Endothelial cell (in vitro differentiated cells): Measurements from ENCODE around the gene EML4. TPM values are rescaled to one million over a fixed set of nuclear protein-coding genes. Genes with fewer than 3 reads are reported as not detected.

ENCODE experiments used
- DNase-seq: peaks from one replicate; pipeline ENCODE4 v3.0.0; 2021; ENCODE audit warnings: low spot score
- H3K27ac Mint-ChIP-seq: one replicate; pipeline ENCODE4 v1.8.0; 2021; ENCODE audit warnings: mixed read lengths, inconsistent platforms; ENCODE audit not compliant: unreplicated experiment
- H3K27me3 Mint-ChIP-seq: one replicate; pipeline ENCODE4 v1.8.0; 2021; ENCODE audit warnings: mild to moderate bottlenecking, moderate library complexity, mixed read lengths, inconsistent platforms; ENCODE audit not compliant: unreplicated experiment
- H3K36me3 Mint-ChIP-seq: one replicate; pipeline ENCODE4 v1.8.0; 2021; ENCODE audit warnings: mild to moderate bottlenecking, low read depth, mixed read lengths, inconsistent platforms; ENCODE audit not compliant: unreplicated experiment
- H3K4me1 Mint-ChIP-seq: one replicate; pipeline ENCODE4 v1.8.0; 2021; ENCODE audit warnings: mild to moderate bottlenecking, mixed read lengths, inconsistent platforms; ENCODE audit not compliant: unreplicated experiment
- H3K4me3 Mint-ChIP-seq: one replicate; pipeline ENCODE4 v1.8.0; 2021; ENCODE audit warnings: mild to moderate bottlenecking, mixed read lengths, inconsistent platforms; ENCODE audit not compliant: unreplicated experiment
- H3K9me3 Mint-ChIP-seq: one replicate; pipeline ENCODE4 v1.8.0; 2021; ENCODE audit warnings: mixed read lengths, inconsistent platforms; ENCODE audit not compliant: unreplicated experiment
- total RNA-seq: library from RNA; stranded (reverse); fragmentation: NEBNext Ultra II Directional; extraction: Animal tissue kit (Norgen Biotek cat#: 25700); gene quantifications from one replicate; pipeline ENCODE4 v1.2.1, GENCODE V29; 2021; ENCODE audit not compliant: unreplicated experiment
- TF ChIP-seq, protein P1 (sequence below): fragments of 200-600 bp; sonication (generic); IDR thresholded peaks from one replicate; pipeline ENCODE4 v1.5.0; 2021; ENCODE audit warnings: antibody characterized with exemption; ENCODE audit not compliant: unreplicated experiment

The EML4 gene
- total RNA-seq, 1 donor from 2014 or later = 49.7 TPM

DNA sequence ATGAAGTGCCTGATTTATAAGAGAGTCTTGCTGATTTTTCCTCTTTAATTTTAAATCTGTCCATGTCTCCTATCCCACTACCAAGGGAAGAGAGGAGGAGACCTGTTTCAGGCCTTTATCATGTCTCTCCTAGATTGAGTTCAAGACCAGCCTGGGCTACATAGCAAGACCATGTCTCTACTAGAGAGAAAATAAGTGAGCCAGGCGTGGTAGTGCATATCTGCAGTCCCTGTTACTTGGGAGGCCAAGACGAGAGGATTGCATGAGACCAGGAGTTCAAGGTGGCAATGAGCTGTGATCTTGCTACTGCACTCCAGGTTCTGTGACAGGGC, 20.0 kb downstream of the EML4 start:
- H3K9me3 Mint-ChIP-seq = no peaks in the 10 kb centered on the region
- no peak for DNase-seq
- no peaks in the 10 kb centered on the region for H3K36me3 Mint-ChIP-seq
- H3K4me1 Mint-ChIP-seq = no peaks in the 10 kb centered on the region
- H3K27ac Mint-ChIP-seq = no peak overlapping the region
- TF ChIP-seq, protein P1, sequence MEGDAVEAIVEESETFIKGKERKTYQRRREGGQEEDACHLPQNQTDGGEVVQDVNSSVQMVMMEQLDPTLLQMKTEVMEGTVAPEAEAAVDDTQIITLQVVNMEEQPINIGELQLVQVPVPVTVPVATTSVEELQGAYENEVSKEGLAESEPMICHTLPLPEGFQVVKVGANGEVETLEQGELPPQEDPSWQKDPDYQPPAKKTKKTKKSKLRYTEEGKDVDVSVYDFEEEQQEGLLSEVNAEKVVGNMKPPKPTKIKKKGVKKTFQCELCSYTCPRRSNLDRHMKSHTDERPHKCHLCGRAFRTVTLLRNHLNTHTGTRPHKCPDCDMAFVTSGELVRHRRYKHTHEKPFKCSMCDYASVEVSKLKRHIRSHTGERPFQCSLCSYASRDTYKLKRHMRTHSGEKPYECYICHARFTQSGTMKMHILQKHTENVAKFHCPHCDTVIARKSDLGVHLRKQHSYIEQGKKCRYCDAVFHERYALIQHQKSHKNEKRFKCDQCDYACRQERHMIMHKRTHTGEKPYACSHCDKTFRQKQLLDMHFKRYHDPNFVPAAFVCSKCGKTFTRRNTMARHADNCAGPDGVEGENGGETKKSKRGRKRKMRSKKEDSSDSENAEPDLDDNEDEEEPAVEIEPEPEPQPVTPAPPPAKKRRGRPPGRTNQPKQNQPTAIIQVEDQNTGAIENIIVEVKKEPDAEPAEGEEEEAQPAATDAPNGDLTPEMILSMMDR = no peak
- no peak overlapping the region for H3K4me3 Mint-ChIP-seq
- peaks cover 1% of the 10 kb centered on the region for H3K27me3 Mint-ChIP-seq

DNA sequence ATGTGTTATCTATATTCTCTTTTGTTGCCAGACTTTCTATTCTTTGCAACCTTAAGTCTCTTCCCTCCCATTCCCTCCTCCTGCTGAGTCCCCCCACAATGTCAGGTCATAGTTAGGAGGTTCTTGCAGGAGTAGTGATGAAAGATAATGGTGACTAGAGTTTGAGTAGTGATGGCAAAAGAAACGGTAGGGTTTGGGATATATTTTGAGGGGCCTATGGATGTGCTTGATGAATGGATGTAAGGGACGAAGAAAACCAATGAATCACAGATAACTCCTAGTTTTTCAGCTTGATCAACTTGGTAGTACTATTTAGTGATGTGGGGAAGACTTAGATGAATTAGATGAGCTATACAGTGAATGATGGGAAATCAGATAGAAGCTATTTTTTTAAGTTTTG, 21.0 kb downstream of the EML4 start:
- no peak overlapping the region for H3K27ac Mint-ChIP-seq

GRCh38 chr2:42191285-42192009, 22.3 kb downstream of the EML4 start:
- Mint-ChIP-seq H3K27ac (no peak overlapping the region), H3K27me3 (peaks cover 1% of the 10 kb centered on the region), H3K4me3 (no peak overlapping the region), H3K36me3 (no peaks in the 10 kb centered on the region), H3K9me3 (no peaks in the 10 kb centered on the region), H3K4me1 (peaks cover 2% of the 10 kb centered on the region)
- DNase-seq = no peak
- TF ChIP-seq, protein P1 = no peak

More for the DNA sequence above, 21.0 kb downstream of the EML4 start:
- DNase-seq = no peak
- Mint-ChIP-seq H3K4me3 (no peak overlapping the region), H3K4me1 (no peaks in the 10 kb centered on the region), H3K27me3 (peaks cover 1% of the 10 kb centered on the region), H3K9me3 (no peaks in the 10 kb centered on the region), H3K36me3 (no peaks in the 10 kb centered on the region)
- TF ChIP-seq, protein P1 = no peak

GRCh38 chr2:42192010-42192373, 22.8 kb downstream of the EML4 start:
- H3K36me3 Mint-ChIP-seq = no peaks in the 10 kb centered on the region
- H3K27me3 Mint-ChIP-seq = peaks cover 1% of the 10 kb centered on the region

More at GRCh38 chr2:42192010-42192373, 22.8 kb downstream of the EML4 start:
- H3K27ac Mint-ChIP-seq = no peak overlapping the region
- peaks cover 6% of the 10 kb centered on the region for H3K4me1 Mint-ChIP-seq
- TF ChIP-seq, protein P1 = no peak
- no peaks in the 10 kb centered on the region for H3K9me3 Mint-ChIP-seq
- no peak for DNase-seq
- no peak overlapping the region for H3K4me3 Mint-ChIP-seq
